ENCODE measurements around the gene WTAP.

The WTAP gene

GRCh38 chr6:159754959-159755914, 27.9 kb downstream of the WTAP start:
- Mint-ChIP-seq H3K27ac (peak overlapping the region; percentile 94), H3K36me3 (ENCODE audit: low read depth) (peaks cover 71% of the 10 kb centered on the region), H3K4me1 (peaks cover 12% of the 10 kb centered on the region), H3K4me3 (no peak overlapping the region), H3K27me3 (ENCODE audit: low read depth, poor library complexity) (peaks cover 4% of the 10 kb centered on the region), H3K9me3 (no peaks in the 10 kb centered on the region)
- DNase-seq, result no peak
- TF ChIP-seq CTCF (IDR thresholded peaks at IDR 0.05), result no peak

- Mint-ChIP-seq H3K27me3 (ENCODE audit: low read depth, poor library complexity) (peaks cover 4% of the 10 kb centered on the region), H3K36me3 (ENCODE audit: low read depth) (peaks cover 67% of the 10 kb centered on the region), H3K4me3 (no peak overlapping the region), H3K27ac (peak overlapping the region; percentile 72), H3K9me3 (no peaks in the 10 kb centered on the region), H3K4me1 (peaks cover 24% of the 10 kb centered on the region)
- DNase-seq, result no peak
- TF ChIP-seq CTCF (IDR thresholded peaks at IDR 0.05), result no peak
Measured at GRCh38 chr6:159756508-159756907, 29.2 kb downstream of the WTAP start.

GRCh38 chr6:159758031-159759001, 31.0 kb downstream of the WTAP start:
- no peak overlapping the region for H3K4me3 Mint-ChIP-seq

GRCh38 chr6:159759645-159760044, 32.3 kb downstream of the WTAP start:
- H3K9me3 Mint-ChIP-seq, result no peaks in the 10 kb centered on the region
- peaks cover 4% of the 10 kb centered on the region for H3K27me3 Mint-ChIP-seq (ENCODE audit: low read depth, poor library complexity)
- H3K4me3 Mint-ChIP-seq, result peak overlapping the region; percentile 69
- no peak for TF ChIP-seq CTCF (IDR thresholded peaks at IDR 0.05)
- H3K36me3 Mint-ChIP-seq (ENCODE audit: low read depth), result peaks cover 56% of the 10 kb centered on the region
- H3K27ac Mint-ChIP-seq, result peak overlapping the region; percentile 64
- DNase-seq, result no peak
- H3K4me1 Mint-ChIP-seq, result peaks cover 36% of the 10 kb centered on the region

More at GRCh38 chr6:159758031-159759001, 31.0 kb downstream of the WTAP start:
- H3K9me3 Mint-ChIP-seq, result no peaks in the 10 kb centered on the region
- peaks cover 4% of the 10 kb centered on the region for H3K27me3 Mint-ChIP-seq (ENCODE audit: low read depth, poor library complexity)
- H3K27ac Mint-ChIP-seq, result peak overlapping the region; percentile 93
- H3K4me1 Mint-ChIP-seq, result peaks cover 33% of the 10 kb centered on the region
- no peak for TF ChIP-seq CTCF (IDR thresholded peaks at IDR 0.05)
- no peak for DNase-seq
- H3K36me3 Mint-ChIP-seq (ENCODE audit: low read depth), result peaks cover 59% of the 10 kb centered on the region

GRCh38 chr6:159760602-159761057, 33.3 kb downstream of the WTAP start:
- H3K27me3 Mint-ChIP-seq (ENCODE audit: low read depth, poor library complexity), result peaks cover 4% of the 10 kb centered on the region
- peaks cover 36% of the 10 kb centered on the region for H3K4me1 Mint-ChIP-seq
- TF ChIP-seq CTCF (IDR thresholded peaks at IDR 0.05), result no peak
- H3K9me3 Mint-ChIP-seq, result no peaks in the 10 kb centered on the region
- H3K27ac Mint-ChIP-seq, result peak overlapping the region; percentile 99
- H3K4me3 Mint-ChIP-seq, result peak overlapping the region; percentile 90
- DNase-seq, result peak; percentile 6
- H3K36me3 Mint-ChIP-seq (ENCODE audit: low read depth), result peaks cover 56% of the 10 kb centered on the region

All from nephron progenitor cell (in vitro differentiated cells).